ENCODE data around the gene RGS9.

Gene RGS9

GRCh38 chr17:65231086-65231485 is 93.9 kb downstream of the RGS9 start:
- TF ChIP-seq CTCF (IDR thresholded peaks at IDR 0.05; ENCODE audit: low read depth, low read length), result no peak
- no peak overlapping the region for H3K4me3 ChIP-seq (ENCODE audit: low read depth, low read length)

GRCh38 chr17:65231662-65232335 is 94.6 kb downstream of the RGS9 start:
- TF ChIP-seq CTCF (IDR thresholded peaks at IDR 0.05; ENCODE audit: low read depth, low read length), result peak; percentile 72
- no peak overlapping the region for H3K4me3 ChIP-seq (ENCODE audit: low read depth, low read length)

- no peak overlapping the region for H3K4me3 ChIP-seq (ENCODE audit: low read depth, low read length)
- no peak for TF ChIP-seq CTCF (IDR thresholded peaks at IDR 0.05; ENCODE audit: low read depth, low read length)
Observed at GRCh38 chr17:65235284-65235683, 98.1 kb downstream of the RGS9 start.

GRCh38 chr17:65236321-65236720 is 99.2 kb downstream of the RGS9 start:
- H3K4me3 ChIP-seq (ENCODE audit: low read depth, low read length), result no peak overlapping the region
- no peak for TF ChIP-seq CTCF (IDR thresholded peaks at IDR 0.05; ENCODE audit: low read depth, low read length)

- no peak for TF ChIP-seq CTCF (IDR thresholded peaks at IDR 0.05; ENCODE audit: low read depth, low read length)
- H3K4me3 ChIP-seq (ENCODE audit: low read depth, low read length), result no peak overlapping the region
Observed at GRCh38 chr17:65243838-65244625, 106.9 kb downstream of the RGS9 start.

GRCh38 chr17:65246252-65246651 is 109.1 kb downstream of the RGS9 start:
- no peak for TF ChIP-seq CTCF (IDR thresholded peaks at IDR 0.05; ENCODE audit: low read depth, low read length)
- no peak overlapping the region for H3K4me3 ChIP-seq (ENCODE audit: low read depth, low read length)

- TF ChIP-seq CTCF (IDR thresholded peaks at IDR 0.05; ENCODE audit: low read depth, low read length), result no peak
- no peak overlapping the region for H3K4me3 ChIP-seq (ENCODE audit: low read depth, low read length)
Observed at GRCh38 chr17:65249774-65250173, 112.6 kb downstream of the RGS9 start.

All from WI38 (cell line).